ENCODE data around the gene TNK1. TPM values are rescaled to one million over a fixed set of nuclear protein-coding genes. Genes with fewer than 3 reads are reported as not detected.

Gene TNK1
- polyA plus RNA-seq, 1 of the 3 experiments (the other 2 are of a cell fraction): 0.64 TPM

- Histone ChIP-seq H3K9me2 (no peaks in the 10 kb centered on the region), H4K20me1 (ENCODE audit: insufficient read depth) (no peaks in the 10 kb centered on the region), H3K4me3 (ENCODE audit: low read depth in 2 of 2, low read length in 1 of 2) (no peak within 1 kb of the TSS), H3K79me2 (ENCODE audit: insufficient read depth) (no peaks in the 10 kb centered on the region), H3F3A (replicated peaks; ENCODE audit: insufficient read depth) (no peaks in the 10 kb centered on the region), H3K4me1 (ENCODE audit: control insufficient read depth in 1 of 2, insufficient read depth in 2 of 2, low read depth in 1 of 2, low read length in 1 of 2) (no peaks in the 10 kb centered on the region), H3K27me3 (ENCODE audit: insufficient read depth) (no peaks in the 10 kb centered on the region), H3K4me2 (no peak within 1 kb of the TSS), H3K9ac (no peak within 1 kb of the TSS), H2AFZ (ENCODE audit: low read depth) (no peak within 1 kb of the TSS), H3K9me3 (no peaks in the 10 kb centered on the region), H3K36me3 (replicated peaks in 1 of 2; ENCODE audit: control insufficient read depth in 1 of 2, insufficient read depth in 2 of 2, low read length in 1 of 2) (no peaks in the 10 kb centered on the region), H3K27ac (ENCODE audit: low read depth in 2 of 2, low read length in 1 of 2) (no peak within 1 kb of the TSS)
- no peak for DNase-seq
- TF ChIP-seq RCOR1 (IDR thresholded peaks at IDR 0.05; ENCODE audit: low read length) (no peak), CTCF (IDR thresholded peaks at IDR 0.05) (no peak), TAF1 (IDR thresholded peaks at IDR 0.05; ENCODE audit: borderline replicate concordance, low read depth, low read length) (no peak), ELF1 (IDR thresholded peaks at IDR 0.05) (no peak), MEF2A (IDR thresholded peaks at IDR 0.05; ENCODE audit: borderline replicate concordance, low read depth) (no peak), EZH2phosphoT487 (IDR thresholded peaks at IDR 0.05; ENCODE audit: borderline replicate concordance, low read depth) (no peak), MXI1 (IDR thresholded peaks at IDR 0.05; ENCODE audit: low read depth, low read length) (no peak), PBX3 (IDR thresholded peaks at IDR 0.05) (no peak), REST (IDR thresholded peaks at IDR 0.05; ENCODE audit: low read depth, low read length) (no peak), FOXJ3 (CRISPR knock-in tag; IDR thresholded peaks at IDR 0.05) (no peak), NRF1 (IDR thresholded peaks at IDR 0.05; ENCODE audit: low read depth, low read length) (no peak), RAD21 (IDR thresholded peaks at IDR 0.05; ENCODE audit: low read length) (no peak), SMC3 (IDR thresholded peaks at IDR 0.05; ENCODE audit: low read depth, low read length) (no peak), EP300 (IDR thresholded peaks at IDR 0.05; ENCODE audit: borderline replicate concordance in 1 of 2, low read depth in 1 of 2, low read length in 1 of 2) (no peak), POLR2AphosphoS5 (IDR thresholded peaks at IDR 0.05; ENCODE audit: low read depth, low read length) (no peak), NFIC (IDR thresholded peaks at IDR 0.05; ENCODE audit: borderline replicate concordance) (no peak), ZBTB33 (IDR thresholded peaks at IDR 0.05; ENCODE audit: borderline replicate concordance, low read depth) (no peak), TEAD4 (IDR thresholded peaks at IDR 0.05; ENCODE audit: borderline replicate concordance, insufficient read depth) (no peak)
- 62% methylated on average over 3 of the region's 5 CpGs for WGBS (ENCODE audit: low lambda C conversion rate)
- ChIA-PET CTCF (no interaction called here), POLR2A (no interaction called here)
Measured at GRCh38 chr17:7428557-7428956, 47.7 kb downstream of the TNK1 start, which contains the start of gene SPEM3. TSS of gene SPEM3 (plus strand) at chr17:7428857. CDS start at chr17:7428903, 46 bp downstream.
